GM19467 (cell line): Measurements from ENCODE around the gene TWSG1.
"Not testable (repeated sequence)": the region's sequence is repeated elsewhere in the genome, so short reads cannot be mapped to it uniquely, and the experiment has no call there.

Experiments used
- ATAC-seq: cut with Tn5 transposase; IDR thresholded peaks from one replicate; pipeline ENCODE4 v1.9.1; 2021; ENCODE audit warnings: mild to moderate bottlenecking, moderate library complexity; ENCODE audit not compliant: unreplicated experiment

The TWSG1 gene

GRCh38 chr18:9449600-9450414 is 115.2 kb downstream of the TWSG1 start:
- ATAC-seq = no peak

DNA sequence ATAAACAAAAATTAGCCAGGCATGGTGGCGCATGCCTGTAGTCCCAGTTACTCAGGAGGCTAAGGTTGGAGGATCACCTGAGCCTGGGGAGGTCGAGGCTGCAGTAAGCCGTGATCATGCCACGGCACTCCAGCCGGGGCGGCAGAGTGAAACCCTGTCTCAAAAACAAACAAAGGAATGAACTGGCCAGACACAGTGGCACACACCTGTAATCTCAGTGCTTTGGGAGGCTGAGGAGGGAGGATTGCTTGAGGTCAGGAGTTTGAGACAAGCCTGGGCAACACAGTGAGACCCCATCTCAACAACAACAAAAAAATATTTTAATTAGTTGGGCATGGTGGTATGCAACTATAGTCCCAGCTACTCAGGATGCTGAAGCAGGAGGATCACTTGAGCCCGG is 116.3 kb downstream of the TWSG1 start:
- ATAC-seq = not testable (repeated sequence)
